HFFc6 (cell line): ENCODE data around the gene ALK. TPM values are rescaled to one million over a fixed set of nuclear protein-coding genes. Genes with fewer than 3 reads are reported as not detected.

Experiments
- DNase-seq: peaks from one replicate; pipeline ENCODE4 v3.0.0-alpha.2; 2018
- H3K27ac Mint-ChIP-seq: 2 replicates; pipeline ENCODE4 v1.8.0; 2020; ENCODE audit warnings: mild to moderate bottlenecking, mixed read lengths
- H3K27me3 Mint-ChIP-seq: 2 replicates; pipeline ENCODE4 v1.8.0; 2021; ENCODE audit warnings: mild to moderate bottlenecking, moderate library complexity, mixed read lengths; ENCODE audit not compliant: insufficient read depth
- H3K36me3 Mint-ChIP-seq: 2 replicates; pipeline ENCODE4 v1.8.0; 2021; ENCODE audit warnings: low read depth, mixed read lengths
- H3K4me1 Mint-ChIP-seq: 2 replicates; pipeline ENCODE4 v1.8.0; 2020; ENCODE audit warnings: low read depth, mixed read lengths
- H3K4me3 Mint-ChIP-seq: 2 replicates; pipeline ENCODE4 v1.8.0; 2020; ENCODE audit warnings: mild to moderate bottlenecking, moderate library complexity, mixed read lengths
- H3K9me3 Mint-ChIP-seq: 2 replicates; pipeline ENCODE4 v1.8.0; 2020; ENCODE audit warnings: mild to moderate bottlenecking, mixed read lengths
- CTCF ChIP-seq: fragments of 200-600 bp; sonication (generic); IDR thresholded peaks from 2 replicates; pipeline ENCODE4 v1.5.0; 2021; ENCODE audit warnings: antibody characterized with exemption, mild to moderate bottlenecking
- total RNA-seq, 6 experiments: library from RNA; stranded (reverse); fragmentation: NEBNext Ultra II Directional; extraction: Animal tissue kit (Norgen Biotek cat#: 25700); gene quantifications; 2 replicates in 1 of 6; 3 replicates in 5 of 6; pipeline ENCODE4 v1.2.3, GENCODE V29; 2021

ALK gene
- total RNA-seq, 6 experiments from 2014 or later, result not detected

GRCh38 chr2:29700560-29700959 is 220.8 kb downstream of the ALK start:
- peaks cover 14% of the 10 kb centered on the region for H3K4me1 Mint-ChIP-seq

GRCh38 chr2:29699045-29699444 is 222.3 kb downstream of the ALK start:
- peaks cover 5% of the 10 kb centered on the region for H3K27me3 Mint-ChIP-seq
- no peak overlapping the region for H3K4me3 Mint-ChIP-seq

More at GRCh38 chr2:29700560-29700959, 220.8 kb downstream of the ALK start:
- DNase-seq, result peak; percentile 24
- Mint-ChIP-seq H3K27me3 (peaks cover 6% of the 10 kb centered on the region), H3K4me3 (no peak overlapping the region), H3K36me3 (no peaks in the 10 kb centered on the region), H3K9me3 (no peaks in the 10 kb centered on the region), H3K27ac (no peak overlapping the region)
- TF ChIP-seq CTCF, result no peak

GRCh38 chr2:29698216-29698615 is 223.2 kb downstream of the ALK start:
- Mint-ChIP-seq H3K4me1 (peaks cover 14% of the 10 kb centered on the region), H3K36me3 (no peaks in the 10 kb centered on the region), H3K27me3 (peaks cover 5% of the 10 kb centered on the region)

More at GRCh38 chr2:29699045-29699444, 222.3 kb downstream of the ALK start:
- H3K36me3 Mint-ChIP-seq, result no peaks in the 10 kb centered on the region
- no peaks in the 10 kb centered on the region for H3K9me3 Mint-ChIP-seq
- H3K27ac Mint-ChIP-seq, result no peak overlapping the region
- DNase-seq, result no peak
- TF ChIP-seq CTCF, result no peak
- peaks cover 14% of the 10 kb centered on the region for H3K4me1 Mint-ChIP-seq

GRCh38 chr2:29697715-29698114 is 223.7 kb downstream of the ALK start:
- DNase-seq, result no peak
- no peak overlapping the region for H3K27ac Mint-ChIP-seq
- no peaks in the 10 kb centered on the region for H3K9me3 Mint-ChIP-seq
- TF ChIP-seq CTCF, result no peak
- peaks cover 5% of the 10 kb centered on the region for H3K27me3 Mint-ChIP-seq
- no peak overlapping the region for H3K4me3 Mint-ChIP-seq
- H3K4me1 Mint-ChIP-seq, result peaks cover 14% of the 10 kb centered on the region
- no peaks in the 10 kb centered on the region for H3K36me3 Mint-ChIP-seq

More at GRCh38 chr2:29698216-29698615, 223.2 kb downstream of the ALK start:
- no peaks in the 10 kb centered on the region for H3K9me3 Mint-ChIP-seq
- H3K27ac Mint-ChIP-seq, result no peak overlapping the region
- no peak for TF ChIP-seq CTCF
- H3K4me3 Mint-ChIP-seq, result no peak overlapping the region
- no peak for DNase-seq

GRCh38 chr2:29697181-29697580 is 224.2 kb downstream of the ALK start:
- Mint-ChIP-seq H3K36me3 (no peaks in the 10 kb centered on the region), H3K27ac (no peak overlapping the region), H3K9me3 (no peaks in the 10 kb centered on the region), H3K4me1 (peaks cover 14% of the 10 kb centered on the region), H3K4me3 (no peak overlapping the region), H3K27me3 (peaks cover 5% of the 10 kb centered on the region)
- TF ChIP-seq CTCF, result no peak
- DNase-seq, result no peak

- Mint-ChIP-seq H3K4me1 (no peaks in the 10 kb centered on the region), H3K9me3 (no peaks in the 10 kb centered on the region), H3K4me3 (no peak overlapping the region), H3K36me3 (no peaks in the 10 kb centered on the region), H3K27me3 (peaks cover 6% of the 10 kb centered on the region), H3K27ac (no peak overlapping the region)
- TF ChIP-seq CTCF, result no peak
- no peak for DNase-seq
These were observed 226.6 kb downstream of the ALK start for GRCh38 chr2:29694741-29695140.
